Common myeloid progenitor, CD34-positive (primary cell): ENCODE measurements around the gene ATN1.

ENCODE experiments used
- CTCF ChIA-PET: fragments of 350-600 bp; sonication (Branson Sonifier 250); formaldehyde crosslinking; loops from one replicate; lab custom pipeline; 2021; ENCODE audit warnings: antibody characterized with exemption; lab: Charles Lee
- POLR2A ChIA-PET: fragments of 350-600 bp; sonication (Branson Sonifier 250); formaldehyde crosslinking; loops from one replicate; lab custom pipeline; 2021; ENCODE audit warnings: antibody characterized with exemption; lab: Charles Lee
- DNase-seq, 3 donors: peaks; one replicate each; pipeline versions ENCODE4 v3.0.0 to v3.0.0-alpha.2; 2013
- H3K27ac ChIP-seq, 2 experiments: 1 replicate in 1 of 2; 2 replicates in 1 of 2; pipeline ENCODE4 v1.7.0; 2013; ENCODE audit warnings: inconsistent platforms in 2 of 2, low read length in 2 of 2, mild to moderate bottlenecking in 2 of 2, low read depth in 1 of 2, moderate library complexity in 1 of 2; ENCODE audit not compliant: severe bottlenecking in 2 of 2, insufficient read depth in 1 of 2, poor library complexity in 1 of 2
- H3K27me3 ChIP-seq, 5 experiments: replicated peaks in 2 of 5; 1 replicate in 3 of 5; 2 replicates in 2 of 5; pipeline versions ENCODE4 v1.6.1 to v1.7.0; 2013; ENCODE audit warnings: low read length in 4 of 5, mild to moderate bottlenecking in 2 of 5, moderate library complexity in 2 of 5, inconsistent platforms in 1 of 5; ENCODE audit not compliant: insufficient read depth in 5 of 5, control insufficient read depth in 4 of 5
- H3K36me3 ChIP-seq, 4 experiments: 1 replicate in 2 of 4; 2 replicates in 2 of 4; pipeline versions ENCODE4 v1.6.1 to v1.7.0; 2013; ENCODE audit warnings: low read length in 3 of 4, control low read depth in 1 of 4, mild to moderate bottlenecking in 1 of 4; ENCODE audit not compliant: control insufficient read depth in 4 of 4, insufficient read depth in 4 of 4
- H3K4me1 ChIP-seq, 4 experiments: 1 replicate in 3 of 4; 2 replicates in 1 of 4; pipeline versions ENCODE4 v1.6.1 to v1.7.1; 2013; ENCODE audit warnings: low read length in 3 of 4, mild to moderate bottlenecking in 3 of 4, control low read depth in 1 of 4, inconsistent platforms in 1 of 4, moderate library complexity in 1 of 4; ENCODE audit not compliant: control insufficient read depth in 4 of 4, insufficient read depth in 4 of 4; ENCODE audit errors: control extremely low read depth in 1 of 4
- H3K4me3 ChIP-seq, 7 experiments: 1 replicate in 4 of 7; 2 replicates in 3 of 7; pipeline versions ENCODE4 v1.5.1 to v1.7.0; 2013; ENCODE audit warnings: mild to moderate bottlenecking in 7 of 7, low read length in 6 of 7, moderate library complexity in 6 of 7, inconsistent platforms in 2 of 7, low read depth in 2 of 7, control low read depth in 1 of 7; ENCODE audit not compliant: insufficient read depth in 4 of 7, control insufficient read depth in 1 of 7; ENCODE audit errors: extremely low read depth in 1 of 7
- H3K9me3 ChIP-seq, 5 experiments: 1 replicate in 4 of 5; 2 replicates in 1 of 5; pipeline versions ENCODE4 v1.6.1 to v1.7.1; 2013; ENCODE audit warnings: low read length in 4 of 5, mild to moderate bottlenecking in 2 of 5, inconsistent platforms in 1 of 5, low read depth in 1 of 5, moderate library complexity in 1 of 5; ENCODE audit not compliant: control insufficient read depth in 4 of 5, insufficient read depth in 2 of 5; ENCODE audit errors: control extremely low read depth in 1 of 5
- WGBS: methylation state at CpG from one replicate; pipeline ENCODE4 v1.1.5; 2013; ENCODE audit not compliant: insufficient coverage; 5-methylcytosine and 5-hydroxymethylcytosine counted together

The ATN1 gene

DNA sequence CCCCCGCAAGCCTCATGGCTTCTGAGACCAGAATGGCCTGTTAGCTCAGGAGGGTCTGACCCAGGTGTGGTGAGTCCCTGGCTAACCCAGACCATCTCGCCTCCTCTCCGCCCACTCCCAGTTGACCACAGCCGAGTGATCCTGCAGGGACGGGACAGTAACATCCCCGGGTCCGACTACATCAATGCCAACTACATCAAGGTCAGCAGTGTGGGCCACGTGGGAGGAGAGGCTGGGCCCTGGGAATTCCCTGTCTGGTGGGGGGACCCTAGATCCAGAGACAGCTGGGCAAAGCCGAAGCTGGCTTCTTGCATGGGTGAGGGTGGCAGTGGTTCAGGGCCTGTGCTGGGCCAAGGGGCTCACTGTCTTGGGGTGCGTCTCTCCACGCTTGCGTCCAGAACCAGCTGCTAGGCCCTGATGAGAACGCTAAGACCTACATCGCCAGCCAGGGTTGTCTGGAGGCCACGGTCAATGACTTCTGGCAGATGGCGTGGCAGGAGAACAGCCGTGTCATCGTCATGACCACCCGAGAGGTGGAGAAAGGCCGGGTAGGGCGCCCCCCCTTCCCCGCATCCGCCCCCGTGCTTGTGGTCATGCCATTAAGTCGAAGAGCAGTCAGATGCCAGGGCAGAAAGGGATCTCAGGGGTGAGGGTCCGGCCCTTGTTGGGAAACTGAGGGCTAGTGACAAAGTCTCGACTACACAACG is 28.4 kb downstream of the ATN1 start:
- Histone ChIP-seq H3K36me3 (peaks cover 14 to 70% (median 47%) of the 10 kb centered on the region in 4 experiments), H3K9me3 (no peaks in the 10 kb centered on the region), H3K27ac (peak overlapping the region in 1 of 2 experiments; percentile 2), H3K4me1 (peaks cover 16 to 96% (median 94%) of the 10 kb centered on the region in 4 experiments), H3K4me3 (peak overlapping the region in 2 of 7 experiments; percentile 11 to 96), H3K27me3 (no peaks in the 10 kb centered on the region)
- 49% methylated on average over 28 of the region's 28 CpGs for WGBS
- DNase-seq: peak in 2 of 3 donors; percentile 62 to 70
- ChIA-PET POLR2A (interaction anchor here (2.3 kb wide), 1 partner anchor 12 kb away, joined by 7 read pairs; the partner anchor contains the start of genes C12orf57 and RNU7-1), CTCF (interaction anchor here (0.9 to 13.5 kb wide), 5 partner anchors 9 to 87 kb away, joined by 3 to 441 read pairs (median 14); partner anchors contain the start of genes C12orf57, PTPN6, RNU7-1 and SPSB2)

DNA sequence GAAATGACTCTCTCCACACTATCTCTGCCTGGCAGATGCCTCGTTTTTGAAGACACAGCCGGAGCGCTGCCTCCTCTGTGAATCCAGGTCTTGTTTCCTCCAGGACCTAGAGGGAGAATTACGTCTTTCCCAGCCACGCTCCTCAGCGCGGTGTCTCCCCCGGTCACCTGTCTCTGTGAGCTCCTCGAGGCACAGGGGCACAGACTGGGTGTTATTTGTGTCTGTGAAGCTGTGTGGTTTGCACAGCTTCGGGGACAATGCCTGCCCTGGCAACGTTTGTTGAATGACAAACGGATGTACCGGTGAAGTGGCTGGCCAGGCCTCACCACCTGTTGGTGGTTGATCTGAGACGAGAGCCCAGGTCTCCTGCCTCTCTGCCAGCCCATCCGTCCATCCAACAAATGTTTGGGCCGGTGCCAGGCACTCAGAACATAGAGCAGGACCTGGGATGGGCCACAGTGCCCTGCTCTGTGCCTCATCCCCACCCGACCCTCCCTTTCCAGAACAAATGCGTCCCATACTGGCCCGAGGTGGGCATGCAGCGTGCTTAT is 29.5 kb downstream of the ATN1 start:
- Histone ChIP-seq H3K36me3 (peaks cover 14 to 75% (median 47%) of the 10 kb centered on the region in 4 experiments), H3K4me3 (no peak overlapping the region), H3K9me3 (no peaks in the 10 kb centered on the region), H3K27me3 (no peaks in the 10 kb centered on the region), H3K4me1 (peaks cover 16 to 99% (median 99%) of the 10 kb centered on the region in 4 experiments), H3K27ac (no peak overlapping the region)
- POLR2A ChIA-PET: interaction anchor here (2.3 kb wide), 1 partner anchor 13 kb away, joined by 7 read pairs; the partner anchor contains the start of genes C12orf57 and RNU7-1
- DNase-seq: no peak
- CTCF ChIA-PET: interaction anchor here (0.9 to 13.5 kb wide), 8 partner anchors 8 to 151 kb away, joined by 3 to 441 read pairs (median 6); partner anchors contain the start of genes C12orf57, PTPN6, RNU7-1 and SPSB2
- 90% methylated on average over 14 of the region's 20 CpGs for WGBS

DNA sequence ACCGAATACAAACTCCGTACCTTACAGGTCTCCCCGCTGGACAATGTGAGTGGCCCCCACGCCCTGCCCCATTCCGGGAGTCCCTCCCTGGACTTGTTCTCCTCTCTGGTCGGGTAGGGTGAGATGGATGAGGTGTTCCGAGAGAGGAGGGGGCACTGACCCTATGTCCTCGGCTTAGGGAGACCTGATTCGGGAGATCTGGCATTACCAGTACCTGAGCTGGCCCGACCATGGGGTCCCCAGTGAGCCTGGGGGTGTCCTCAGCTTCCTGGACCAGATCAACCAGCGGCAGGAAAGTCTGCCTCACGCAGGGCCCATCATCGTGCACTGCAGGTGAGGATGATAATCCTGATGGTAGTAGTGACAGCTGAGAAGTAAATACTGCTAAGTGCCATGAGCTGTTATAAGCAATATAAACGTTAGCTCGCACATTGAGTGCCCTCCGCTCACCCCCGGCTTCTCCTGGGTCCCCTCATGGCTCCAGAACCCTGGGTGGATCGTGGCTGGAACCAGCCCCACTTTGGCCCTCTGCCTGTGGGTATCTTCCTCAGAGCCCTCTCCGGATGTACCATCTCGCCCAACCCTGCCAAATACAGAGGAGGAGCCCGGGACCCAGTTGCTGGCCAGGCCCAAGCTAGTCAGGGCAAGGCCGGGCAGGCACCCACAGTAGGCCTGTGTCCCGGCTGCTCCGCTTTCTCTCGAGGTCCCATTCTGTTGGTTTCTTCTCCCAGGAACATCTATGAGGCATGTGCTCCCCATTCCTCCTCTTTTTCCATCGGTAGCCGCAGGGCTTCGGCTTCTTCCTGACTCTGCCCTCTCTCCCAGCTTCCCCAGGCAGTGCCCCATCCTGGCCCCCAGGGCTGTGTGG is 30.2 kb downstream of the ATN1 start:
- no peak for DNase-seq
- Histone ChIP-seq H3K9me3 (no peaks in the 10 kb centered on the region), H3K4me1 (peaks cover 13 to 99% (median 99%) of the 10 kb centered on the region in 4 experiments), H3K27ac (peak overlapping the region; percentile 46 to 77), H3K4me3 (peak overlapping the region in 6 of 7 experiments; percentile 3 to 58 (median 40)), H3K27me3 (no peaks in the 10 kb centered on the region), H3K36me3 (peaks cover 14 to 72% (median 44%) of the 10 kb centered on the region in 4 experiments)
- ChIA-PET CTCF (interaction anchor here (0.7 to 13.5 kb wide), 8 partner anchors 9 to 152 kb away, joined by 3 to 441 read pairs (median 4); partner anchors contain the start of genes C12orf57, C1RL, PTPN6 and RNU7-1), POLR2A (interaction anchor here (1.1 to 2.3 kb wide), 4 partner anchors 12 to 191 kb away, joined by 3 to 26 read pairs (median 6); partner anchors contain the start of genes C12orf57 and RNU7-1)
- 89% methylated on average over 20 of the region's 28 CpGs for WGBS

DNA sequence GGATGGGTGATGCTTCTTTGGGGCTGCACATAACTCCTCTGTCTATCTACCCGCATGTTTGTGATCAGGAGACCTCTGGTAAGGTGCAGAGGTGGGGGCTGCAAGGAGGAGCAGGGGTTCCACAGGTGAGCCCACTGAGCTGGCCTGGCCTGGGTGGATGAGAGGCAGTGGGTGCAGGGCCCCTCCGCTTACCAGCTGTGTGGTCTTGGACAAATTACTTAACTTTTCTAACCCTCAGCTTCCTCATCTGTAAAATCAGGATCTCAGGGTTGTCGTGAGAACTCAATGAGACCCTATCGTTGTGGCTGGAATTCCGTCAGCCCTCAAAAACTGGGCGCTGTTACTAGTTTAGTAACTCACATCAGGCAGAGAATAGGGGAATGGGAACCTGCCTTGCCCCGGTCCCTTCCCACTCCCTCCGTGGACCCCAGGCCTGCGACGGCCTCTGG is 30.9 kb downstream of the ATN1 start:
- Histone ChIP-seq H3K4me3 (peak overlapping the region in 6 of 7 experiments; percentile 3 to 58 (median 30)), H3K27ac (peak overlapping the region; percentile 46 to 77), H3K4me1 (peaks cover 13 to 96% (median 95%) of the 10 kb centered on the region in 4 experiments), H3K36me3 (peaks cover 14 to 72% (median 44%) of the 10 kb centered on the region in 4 experiments), H3K27me3 (no peaks in the 10 kb centered on the region), H3K9me3 (no peaks in the 10 kb centered on the region)
- ChIA-PET CTCF (interaction anchor here (0.7 to 13.5 kb wide), 8 partner anchors 8 to 151 kb away, joined by 3 to 441 read pairs (median 4); partner anchors contain the start of genes C12orf57, C1RL, PTPN6 and RNU7-1), POLR2A (interaction anchor here (1.0 to 1.9 kb wide), 5 partner anchors 9 to 192 kb away, joined by 3 to 26 read pairs (median 4); partner anchors contain the start of genes C12orf57, RNU7-1 and USP5)
- 21% methylated on average over 5 of the region's 10 CpGs for WGBS
- DNase-seq: peak in 2 of 3 donors; percentile 6 to 33

DNA sequence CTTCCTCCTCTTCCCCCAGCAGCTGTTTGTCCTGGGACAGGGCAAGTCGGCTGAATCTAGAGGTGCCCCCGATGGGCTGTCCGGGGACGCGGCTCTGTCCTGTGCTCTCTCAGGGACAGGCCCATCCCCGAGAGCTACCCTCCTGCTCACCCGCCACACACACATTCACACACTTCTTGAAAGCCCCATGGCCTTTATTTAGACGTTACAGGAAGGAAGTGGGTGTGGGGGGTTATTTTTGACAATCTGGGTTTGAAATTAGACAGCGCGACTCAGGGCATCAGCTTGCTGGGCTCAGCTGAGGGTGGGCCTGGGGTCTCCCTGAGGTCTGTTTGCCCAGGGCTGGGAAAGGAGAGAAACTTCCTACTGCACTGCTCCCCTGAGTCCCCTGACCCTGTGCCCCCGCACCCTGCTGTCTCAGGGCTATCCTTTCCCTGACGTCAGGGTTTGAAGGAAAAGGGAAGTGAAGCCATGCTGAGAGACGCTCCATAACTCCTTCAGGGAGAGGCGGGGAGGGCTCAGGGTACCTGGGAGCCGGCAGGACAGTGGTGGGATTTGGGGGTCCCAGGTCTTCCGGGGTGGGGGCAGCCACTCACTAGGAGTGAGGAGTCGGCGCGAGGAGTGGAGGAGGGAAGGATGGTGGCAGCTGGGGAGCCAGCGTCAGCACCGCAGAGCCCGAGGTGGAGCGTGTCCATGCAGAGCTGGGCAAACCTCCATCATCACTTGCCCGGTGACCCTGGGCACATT is 31.5 kb downstream of the ATN1 start:
- Histone ChIP-seq H3K4me3 (peak overlapping the region in 4 of 7 experiments; percentile 46 to 64 (median 55)), H3K9me3 (no peaks in the 10 kb centered on the region), H3K27me3 (no peaks in the 10 kb centered on the region), H3K36me3 (peaks cover 14 to 72% (median 44%) of the 10 kb centered on the region in 4 experiments), H3K27ac (peak overlapping the region; percentile 46 to 77), H3K4me1 (peaks cover 12 to 92% (median 91%) of the 10 kb centered on the region in 4 experiments)
- 14% methylated on average over 12 of the region's 24 CpGs for WGBS
- CTCF ChIA-PET: interaction anchor here (0.7 to 13.5 kb wide), 7 partner anchors 9 to 150 kb away, joined by 3 to 441 read pairs (median 4); partner anchors contain the start of genes C12orf57, C1RL, PTPN6 and RNU7-1
- DNase-seq: peak in 2 of 3 donors; percentile 90 to 93
- POLR2A ChIA-PET: interaction anchor here (1.0 to 1.9 kb wide), 5 partner anchors 10 to 192 kb away, joined by 3 to 26 read pairs (median 4); partner anchors contain the start of genes C12orf57, RNU7-1 and USP5
